ENCODE data around the gene ARID4A.
A peak's percentile ranks its signal among the peaks of the same experiment; 100 is the strongest.
"Not testable (repeated sequence)": the region's sequence is repeated elsewhere in the genome, so short reads cannot be mapped to it uniquely, and the experiment has no call there.

ARID4A gene

GRCh38 chr14:58298477-58299400, at the start of gene ARID4A:
Gene ARID4A, plus strand, starts transcription at chr14:58298555. Its CDS starts 1,300 bp downstream, at chr14:58299855.
- DNase-seq, result no peak

- DNase-seq, result no peak
These were observed 48.7 kb upstream of the ARID4A start for GRCh38 chr14:58249611-58250010.

- no peak for DNase-seq
These were observed 40.2 kb upstream of the ARID4A start for GRCh38 chr14:58258156-58258555.

GRCh38 chr14:58262005-58262404, 36.4 kb upstream of the ARID4A start:
- DNase-seq, result not testable (repeated sequence)

GRCh38 chr14:58265401-58265800, 33.0 kb upstream of the ARID4A start:
- DNase-seq, result no peak

- DNase-seq, result peak; percentile 31
These were observed 27.7 kb upstream of the ARID4A start for GRCh38 chr14:58270628-58271027.

GRCh38 chr14:58272588-58273372, 25.6 kb upstream of the ARID4A start:
- DNase-seq, result peak; percentile 22

- DNase-seq, result no peak
These were observed 23.5 kb upstream of the ARID4A start for GRCh38 chr14:58274881-58275280.

- DNase-seq, result no peak
These were observed 22.7 kb upstream of the ARID4A start for GRCh38 chr14:58275527-58276190.

- DNase-seq, result no peak
These were observed 22.1 kb upstream of the ARID4A start for GRCh38 chr14:58276208-58276607.

GRCh38 chr14:58278177-58278576, 20.2 kb upstream of the ARID4A start:
- no peak for DNase-seq

GRCh38 chr14:58280954-58281787, 17.2 kb upstream of the ARID4A start:
- peak; percentile 96 for DNase-seq

GRCh38 chr14:58281969-58282368, 16.4 kb upstream of the ARID4A start:
- DNase-seq, result no peak

GRCh38 chr14:58282925-58283593, 15.3 kb upstream of the ARID4A start:
- DNase-seq, result no peak

GRCh38 chr14:58283730-58284129, 14.6 kb upstream of the ARID4A start:
- no peak for DNase-seq

GRCh38 chr14:58285132-58285531, 13.2 kb upstream of the ARID4A start:
- no peak for DNase-seq

GRCh38 chr14:58287607-58288042, 10.7 kb upstream of the ARID4A start:
- no peak for DNase-seq

GRCh38 chr14:58288106-58288792, 10.1 kb upstream of the ARID4A start:
- no peak for DNase-seq

- DNase-seq, result no peak
These were observed 6.7 kb upstream of the ARID4A start for GRCh38 chr14:58291646-58292045.

GRCh38 chr14:58292187-58292586, 6.2 kb upstream of the ARID4A start:
- DNase-seq, result peak; percentile 20

GRCh38 chr14:58294201-58294600, 4.2 kb upstream of the ARID4A start:
- no peak for DNase-seq
